Astrocyte (in vitro differentiated cells and primary cell): Measurements from ENCODE around the gene PASK. TPM values are rescaled to one million over a fixed set of nuclear protein-coding genes. Genes with fewer than 3 reads are reported as not detected.

Experiments
- DNase-seq: peaks from one replicate; pipeline ENCODE4 v3.0.0-alpha.2; 2010; ENCODE audit warnings: low read depth
- FAIRE-seq: peaks from 2 replicates; lab custom pipeline; 2011; peaks lifted over from hg19 to GRCh38; lab: Jason Lieb, UNC
- H2AFZ ChIP-seq: 2 replicates; pipeline ENCODE4 v1.6.0; 2012; ENCODE audit warnings: low read depth, low read length, inconsistent platforms
- H3K27ac ChIP-seq: 2 replicates; pipeline ENCODE4 v1.5.1; 2011; ENCODE audit warnings: low read depth, low read length, inconsistent platforms
- H3K27me3 ChIP-seq: 2 replicates; pipeline ENCODE4 v1.6.0; 2011; ENCODE audit warnings: low read length, inconsistent platforms; ENCODE audit not compliant: insufficient read depth
- H3K36me3 ChIP-seq: 2 replicates; pipeline ENCODE4 v1.5.1; 2011; ENCODE audit warnings: low read length, inconsistent platforms; ENCODE audit not compliant: insufficient read depth
- H3K4me1 ChIP-seq: 2 replicates; pipeline ENCODE4 v1.5.1; 2011; ENCODE audit warnings: low read length, inconsistent platforms; ENCODE audit not compliant: insufficient read depth
- H3K4me2 ChIP-seq: 2 replicates; pipeline ENCODE4 v1.6.0; 2012; ENCODE audit warnings: low read length, inconsistent platforms
- H3K4me3 ChIP-seq: 2 replicates; pipeline ENCODE4 v1.5.1; 2011; ENCODE audit warnings: low read depth, mild to moderate bottlenecking, low read length, inconsistent platforms; ENCODE audit not compliant: insufficient read depth
- H3K79me2 ChIP-seq: 2 replicates; pipeline ENCODE4 v1.6.0; 2012; ENCODE audit warnings: mild to moderate bottlenecking, low read length, inconsistent platforms; ENCODE audit not compliant: insufficient read depth
- H3K9ac ChIP-seq: 2 replicates; pipeline ENCODE4 v1.6.0; 2012; ENCODE audit warnings: mild to moderate bottlenecking, low read length, inconsistent platforms
- H3K9me3 ChIP-seq: 2 replicates; pipeline ENCODE4 v1.5.1; 2012; ENCODE audit warnings: low read depth, mild to moderate bottlenecking, low read length, inconsistent platforms; ENCODE audit not compliant: insufficient read depth
- H4K20me1 ChIP-seq: 2 replicates; pipeline ENCODE4 v1.6.0; 2012; ENCODE audit warnings: low read length, inconsistent platforms; ENCODE audit not compliant: insufficient read depth
- H3K27ac Mint-ChIP-seq: one replicate; pipeline ENCODE4 v1.8.0; 2021; ENCODE audit warnings: mild to moderate bottlenecking, mixed read lengths; ENCODE audit not compliant: unreplicated experiment
- H3K27me3 Mint-ChIP-seq: one replicate; pipeline ENCODE4 v1.8.0; 2021; ENCODE audit warnings: low read depth, mixed read lengths; ENCODE audit not compliant: unreplicated experiment
- H3K36me3 Mint-ChIP-seq: one replicate; pipeline ENCODE4 v1.8.0; 2021; ENCODE audit warnings: low read depth, mixed read lengths; ENCODE audit not compliant: unreplicated experiment
- H3K4me1 Mint-ChIP-seq: one replicate; pipeline ENCODE4 v1.8.0; 2021; ENCODE audit warnings: low read depth, mixed read lengths; ENCODE audit not compliant: unreplicated experiment
- H3K4me3 Mint-ChIP-seq: one replicate; pipeline ENCODE4 v1.8.0; 2021; ENCODE audit warnings: mild to moderate bottlenecking, moderate library complexity, mixed read lengths; ENCODE audit not compliant: unreplicated experiment
- H3K9me3 Mint-ChIP-seq: one replicate; pipeline ENCODE4 v1.8.0; 2021; ENCODE audit warnings: mild to moderate bottlenecking, mixed read lengths; ENCODE audit not compliant: unreplicated experiment
- CTCF ChIP-seq: IDR thresholded peaks from 2 replicates; pipeline ENCODE4 v1.5.1; 2011; ENCODE audit warnings: low read depth, mild to moderate bottlenecking, inconsistent platforms, low read length, moderate library complexity; ENCODE audit not compliant: insufficient read depth
- EZH2 ChIP-seq: IDR thresholded peaks from 2 replicates; pipeline ENCODE4 v1.6.1; 2012; ENCODE audit warnings: mild to moderate bottlenecking, low read length, inconsistent platforms; ENCODE audit not compliant: insufficient read depth
- total RNA-seq: library from RNA; stranded (reverse); gene quantifications from 2 replicates; pipeline ENCODE4 v1.2.1, GENCODE V29; 2021

PASK gene
- total RNA-seq, 1 donor from 2014 or later: 8.0 TPM

- FAIRE-seq (no peak), DNase-seq (no peak)
- Mint-ChIP-seq H3K9me3 (no peaks in the 10 kb centered on the region), H3K36me3 (peaks cover 16% of the 10 kb centered on the region), H3K27me3 (no peaks in the 10 kb centered on the region), H3K4me3 (no peak overlapping the region), H3K27ac (no peak overlapping the region), H3K4me1 (peaks cover 13% of the 10 kb centered on the region)
- Histone ChIP-seq H3K9me3 (no peaks in the 10 kb centered on the region), H2AFZ (no peak overlapping the region), H3K27ac (no peak overlapping the region), H3K4me3 (no peak overlapping the region), H3K4me2 (no peak overlapping the region), H3K4me1 (peaks cover 27% of the 10 kb centered on the region), H3K36me3 (peaks cover 10% of the 10 kb centered on the region), H3K9ac (no peak overlapping the region), H4K20me1 (peaks cover 22% of the 10 kb centered on the region), H3K79me2 (no peaks in the 10 kb centered on the region), H3K27me3 (no peaks in the 10 kb centered on the region)
- TF ChIP-seq CTCF: no peak
- no peak for TF ChIP-seq EZH2
Observed at GRCh38 chr2:241159116-241159515, 9.8 kb upstream of the PASK start.

DNA sequence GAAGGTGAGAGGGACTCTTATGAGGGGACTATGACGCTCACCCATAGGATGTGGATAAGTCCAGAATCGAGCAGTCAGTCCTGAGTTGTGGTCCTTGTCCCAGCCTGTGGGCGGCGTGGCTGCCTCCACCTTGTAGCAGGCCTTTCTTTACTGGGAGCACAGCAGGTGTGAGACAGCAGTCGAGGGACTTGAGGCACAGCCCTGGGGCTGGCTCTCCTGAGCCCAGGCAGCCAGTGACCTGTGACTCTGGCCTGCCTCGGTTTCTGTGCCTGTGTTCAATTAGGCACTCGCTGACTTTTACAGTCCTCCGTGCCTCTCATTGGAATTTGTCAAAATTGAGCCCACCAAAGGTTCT lies 9.3 kb upstream of the PASK start:
- H2AFZ ChIP-seq: no peak overlapping the region
- H3K79me2 ChIP-seq: no peaks in the 10 kb centered on the region
- H3K27me3 Mint-ChIP-seq: no peaks in the 10 kb centered on the region
- no peaks in the 10 kb centered on the region for H3K9me3 Mint-ChIP-seq
- H3K36me3 Mint-ChIP-seq: peaks cover 16% of the 10 kb centered on the region
- H3K27ac Mint-ChIP-seq: no peak overlapping the region
- H3K4me1 Mint-ChIP-seq: peaks cover 13% of the 10 kb centered on the region
- H3K4me1 ChIP-seq: peaks cover 27% of the 10 kb centered on the region
- H3K27ac ChIP-seq: no peak overlapping the region
- peaks cover 10% of the 10 kb centered on the region for H3K36me3 ChIP-seq
- no peak overlapping the region for H3K4me3 Mint-ChIP-seq
- H3K9me3 ChIP-seq: no peaks in the 10 kb centered on the region
- no peak for FAIRE-seq
- H3K9ac ChIP-seq: no peak overlapping the region
- H3K4me2 ChIP-seq: no peak overlapping the region
- no peak for TF ChIP-seq EZH2
- TF ChIP-seq CTCF: no peak
- no peaks in the 10 kb centered on the region for H3K27me3 ChIP-seq
- DNase-seq: no peak
- peaks cover 22% of the 10 kb centered on the region for H4K20me1 ChIP-seq
- no peak overlapping the region for H3K4me3 ChIP-seq

DNA sequence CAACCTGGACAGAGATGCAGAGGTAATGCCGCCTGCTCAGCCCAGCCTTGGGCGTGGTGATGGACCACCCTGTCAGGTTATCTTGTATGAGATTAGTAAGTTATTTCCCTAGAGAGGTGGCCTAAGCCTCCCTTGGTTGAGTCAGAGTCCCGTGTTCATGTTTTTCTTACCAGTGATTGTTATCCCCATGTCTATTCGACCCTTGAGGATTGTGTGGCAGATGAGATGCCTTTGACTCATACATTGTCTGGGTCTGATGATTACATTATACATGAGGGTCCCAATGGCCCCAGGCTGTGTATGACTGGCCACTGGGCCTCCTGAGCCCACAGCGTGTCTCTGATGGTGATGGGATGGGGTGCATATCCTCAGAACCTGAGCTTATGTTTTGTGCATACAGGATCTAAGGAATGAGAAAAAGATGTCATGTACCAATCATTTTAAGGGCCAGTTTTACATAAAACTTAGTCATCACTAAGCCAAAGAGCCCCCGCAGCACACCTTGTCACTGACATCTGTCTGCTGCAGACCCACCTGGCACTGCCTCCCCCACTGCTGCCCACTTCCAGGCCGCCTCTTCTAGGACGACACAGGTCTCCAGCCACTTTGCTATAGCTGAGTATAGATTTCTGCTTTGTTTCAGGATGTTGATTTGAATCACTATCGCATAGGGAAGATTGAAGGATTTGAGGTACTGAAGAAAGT lies 8.7 kb upstream of the PASK start:
- Histone ChIP-seq H3K27ac (peak overlapping the region; percentile 23), H3K9me3 (no peaks in the 10 kb centered on the region), H3K4me1 (peaks cover 27% of the 10 kb centered on the region), H3K79me2 (peaks cover 2% of the 10 kb centered on the region), H2AFZ (no peak overlapping the region), H3K4me2 (peak overlapping the region; percentile 26), H3K27me3 (no peaks in the 10 kb centered on the region), H3K36me3 (peaks cover 5% of the 10 kb centered on the region), H3K9ac (peak overlapping the region; percentile 12), H3K4me3 (no peak overlapping the region), H4K20me1 (peaks cover 24% of the 10 kb centered on the region)
- Mint-ChIP-seq H3K4me1 (peaks cover 18% of the 10 kb centered on the region), H3K9me3 (no peaks in the 10 kb centered on the region), H3K36me3 (peaks cover 14% of the 10 kb centered on the region), H3K4me3 (no peak overlapping the region), H3K27ac (no peak overlapping the region), H3K27me3 (no peaks in the 10 kb centered on the region)
- DNase-seq (peak; percentile 25), FAIRE-seq (no peak)
- no peak for TF ChIP-seq EZH2
- no peak for TF ChIP-seq CTCF
